GM19035 (cell line): ENCODE measurements around the gene AP1G1.
"Not testable (repeated sequence)": the region's sequence is repeated elsewhere in the genome, so short reads cannot be mapped to it uniquely, and the experiment has no call there.

Experiments
- ATAC-seq: cut with Tn5 transposase; IDR thresholded peaks from one replicate; pipeline ENCODE4 v1.9.1; 2021; ENCODE audit not compliant: unreplicated experiment

AP1G1 gene

GRCh38 chr16:71707199-71707598 is 101.4 kb downstream of the AP1G1 start:
- ATAC-seq = no peak

GRCh38 chr16:71706046-71706445 is 102.6 kb downstream of the AP1G1 start:
- no peak for ATAC-seq

- no peak for ATAC-seq
Measured at GRCh38 chr16:71703333-71703732, 105.3 kb downstream of the AP1G1 start.

GRCh38 chr16:71700831-71701230 is 107.8 kb downstream of the AP1G1 start:
- no peak for ATAC-seq

GRCh38 chr16:71698491-71698890 is 110.1 kb downstream of the AP1G1 start:
- ATAC-seq = no peak

- no peak for ATAC-seq
Measured at GRCh38 chr16:71693164-71693563, 115.5 kb downstream of the AP1G1 start.

GRCh38 chr16:71689901-71690300 is 118.7 kb downstream of the AP1G1 start:
- ATAC-seq = no peak

- no peak for ATAC-seq
Measured at GRCh38 chr16:71687861-71688260, 120.8 kb downstream of the AP1G1 start.

GRCh38 chr16:71684280-71684679 is 124.4 kb downstream of the AP1G1 start:
- not testable (repeated sequence) for ATAC-seq

- ATAC-seq = no peak
Measured at GRCh38 chr16:71681360-71681759, 127.3 kb downstream of the AP1G1 start.
